Skin epidermis (tissue), 12 donors: ENCODE measurements around the gene DNAAF2.
A peak's percentile ranks its signal among the peaks of the same experiment; 100 is the strongest.
"Not testable (repeated sequence)": the region's sequence is repeated elsewhere in the genome, so short reads cannot be mapped to it uniquely, and the experiment has no call there.

Source experiments
- H3K27ac ChIP-seq, 21 experiments: fragments of 200-600 bp; sonication (generic) in 11 of 21; one replicate each; pipeline ENCODE4 v1.5.0; 2020; ENCODE audit warnings: mild to moderate bottlenecking in 3 of 21, inconsistent platforms in 2 of 21, moderate library complexity in 2 of 21
- H3K4me3 ChIP-seq, 7 experiments: fragments of 200-600 bp; sonication (generic) in 2 of 7; one replicate each; pipeline ENCODE4 v1.5.0; 2020; ENCODE audit warnings: inconsistent platforms in 2 of 7, mild to moderate bottlenecking in 2 of 7, moderate library complexity in 1 of 7

Gene DNAAF2

GRCh38 chr14:49634547-49635334 lies at the start of gene DNAAF2:
TSS of gene DNAAF2 (minus strand) at chr14:49635244. CDS start at chr14:49635149, 95 bp downstream.
- Histone ChIP-seq H3K4me3 (peak within 1 kb of the TSS; percentile 78 to 98 (median 82)), H3K27ac (peak within 1 kb of the TSS; percentile 80 to 98 (median 92))

- Histone ChIP-seq H3K27ac (no peak overlapping the region), H3K4me3 (no peak overlapping the region)
Measured at GRCh38 chr14:49679271-49679670, 44.2 kb upstream of the DNAAF2 start.

- Histone ChIP-seq H3K27ac (no peak overlapping the region), H3K4me3 (no peak overlapping the region)
Measured at GRCh38 chr14:49677643-49678042, 42.6 kb upstream of the DNAAF2 start.

GRCh38 chr14:49673586-49673985 lies 38.5 kb upstream of the DNAAF2 start:
- H3K27ac ChIP-seq = no peak overlapping the region
- H3K4me3 ChIP-seq = no peak overlapping the region

GRCh38 chr14:49670475-49670874 lies 35.4 kb upstream of the DNAAF2 start:
- no peak overlapping the region for H3K27ac ChIP-seq
- H3K4me3 ChIP-seq = no peak overlapping the region

GRCh38 chr14:49659526-49660455 lies 24.7 kb upstream of the DNAAF2 start:
- no peak overlapping the region for H3K4me3 ChIP-seq
- H3K27ac ChIP-seq = no peak overlapping the region

- not testable (repeated sequence) for H3K4me3 ChIP-seq, H3K27ac ChIP-seq
Measured at GRCh38 chr14:49657500-49657899, 22.5 kb upstream of the DNAAF2 start.

- Histone ChIP-seq H3K4me3 (no peak overlapping the region), H3K27ac (no peak overlapping the region)
Measured at GRCh38 chr14:49654511-49654910, 19.5 kb upstream of the DNAAF2 start.

- Histone ChIP-seq H3K27ac (no peak overlapping the region), H3K4me3 (no peak overlapping the region)
Measured at GRCh38 chr14:49653508-49653907, 18.5 kb upstream of the DNAAF2 start.

- H3K4me3 ChIP-seq = no peak overlapping the region
- no peak overlapping the region for H3K27ac ChIP-seq
Measured at GRCh38 chr14:49642163-49642562, 7.1 kb upstream of the DNAAF2 start.

- Histone ChIP-seq H3K27ac (no peak overlapping the region), H3K4me3 (no peak overlapping the region)
Measured at GRCh38 chr14:49641697-49642129, 6.7 kb upstream of the DNAAF2 start.

GRCh38 chr14:49640540-49641417 lies 5.7 kb upstream of the DNAAF2 start:
- H3K4me3 ChIP-seq = no peak overlapping the region
- H3K27ac ChIP-seq = no peak overlapping the region

- no peak overlapping the region for H3K4me3 ChIP-seq
Measured at GRCh38 chr14:49637534-49638078, 2.6 kb upstream of the DNAAF2 start.

GRCh38 chr14:49636866-49637265 lies 1.8 kb upstream of the DNAAF2 start:
- no peak overlapping the region for H3K27ac ChIP-seq
- no peak overlapping the region for H3K4me3 ChIP-seq

More at GRCh38 chr14:49637534-49638078, 2.6 kb upstream of the DNAAF2 start:
- H3K27ac ChIP-seq = no peak overlapping the region

GRCh38 chr14:49633640-49634546 lies 1.2 kb downstream of the DNAAF2 start:
- peak overlapping the region; percentile 78 to 98 (median 82) for H3K4me3 ChIP-seq
- peak overlapping the region; percentile 80 to 98 (median 92) for H3K27ac ChIP-seq

- no peak overlapping the region for H3K4me3 ChIP-seq
- peak overlapping the region in 5 of 21 experiments; percentile 17 to 97 (median 26) for H3K27ac ChIP-seq
Measured at GRCh38 chr14:49623941-49624839, 10.9 kb downstream of the DNAAF2 start.

- Histone ChIP-seq H3K27ac (peak overlapping the region in 1 of 21 experiments; percentile 97), H3K4me3 (no peak overlapping the region)
Measured at GRCh38 chr14:49623387-49623786, 11.7 kb downstream of the DNAAF2 start.
